Lower leg skin (tissue), 4 donors: Measurements from ENCODE around the gene UPK2. TPM values are rescaled to one million over a fixed set of nuclear protein-coding genes. Genes with fewer than 3 reads are reported as not detected.
"Not testable (repeated sequence)": the region's sequence is repeated elsewhere in the genome, so short reads cannot be mapped to it uniquely, and the experiment has no call there.

Experiments used
- DNase-seq, 2 donors: peaks; one replicate each; pipeline ENCODE4 v3.0.0-alpha.2; 2019; ENCODE audit warnings: low spot score in 2 of 2
- H3K4me3 ChIP-seq: fragments of 200-600 bp; sonication (generic); 2 replicates; pipeline ENCODE4 v1.5.1; 2017; ENCODE audit warnings: mild to moderate bottlenecking, low read depth; ENCODE audit not compliant: poor library complexity, severe bottlenecking
- POLR2A ChIP-seq, 2 donors: fragments of 450-650 bp; IDR thresholded peaks; one replicate each; pipeline ENCODE4 v1.6.1; 2016 to 2017; ENCODE audit warnings: antibody characterized with exemption in 2 of 2, mild to moderate bottlenecking in 1 of 2, moderate library complexity in 1 of 2
- WGBS, 2 donors: methylation state at CpG; one replicate each; pipeline ENCODE4 v1.1.5; 2018; 5-methylcytosine and 5-hydroxymethylcytosine counted together
- intact Hi-C: fragments of 100-400 bp; cut with DNase I; formaldehyde crosslinking; loops from one replicate; pipeline ENCODE4 v1.15.0; 2023; ENCODE audit warnings: low total_unique reads
- total RNA-seq, 4 donors: library from RNA; depleted of rRNA; stranded (reverse); fragments of >200 nt; gene quantifications; one replicate each; pipeline ENCODE4 v1.1.0, GENCODE V29; 2016
- TF ChIP-seq, protein P1 (sequence below), 3 donors: fragments of 450-650 bp; IDR thresholded peaks; one replicate each; pipeline ENCODE4 v1.5.1; 2016; ENCODE audit warnings: antibody characterized with exemption in 3 of 3, mild to moderate bottlenecking in 3 of 3, moderate library complexity in 2 of 3

The UPK2 gene
- total RNA-seq, 4 donors from 2014 or later, result not detected

DNA sequence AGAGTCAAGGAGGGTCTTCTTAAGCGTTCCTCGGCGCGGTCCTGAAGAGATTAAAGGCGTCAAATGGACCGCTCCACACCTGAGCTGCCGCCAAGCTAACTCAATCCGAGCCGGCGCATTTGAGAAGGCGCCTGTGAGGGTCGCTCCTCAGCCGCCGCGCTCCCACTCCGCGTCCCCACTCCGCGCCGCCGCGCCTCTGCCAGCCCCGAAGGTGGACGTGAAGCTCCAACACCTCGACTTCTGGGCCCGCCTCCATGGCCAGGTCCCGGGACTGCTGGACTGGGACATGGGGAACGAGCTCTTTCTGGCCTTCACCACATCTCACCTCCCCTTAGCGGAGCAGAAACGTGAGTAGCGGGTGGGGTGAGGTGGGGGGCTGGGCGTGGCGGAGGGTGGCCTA is 15.5 kb downstream of the UPK2 start, which contains the start of gene FOXR1:
Gene FOXR1 (plus strand): TSS at position 116 of the 400 bp plus-strand sequence. CDS start 171 bp downstream, at position 287.
- no peak for DNase-seq
- TF ChIP-seq, protein P1, sequence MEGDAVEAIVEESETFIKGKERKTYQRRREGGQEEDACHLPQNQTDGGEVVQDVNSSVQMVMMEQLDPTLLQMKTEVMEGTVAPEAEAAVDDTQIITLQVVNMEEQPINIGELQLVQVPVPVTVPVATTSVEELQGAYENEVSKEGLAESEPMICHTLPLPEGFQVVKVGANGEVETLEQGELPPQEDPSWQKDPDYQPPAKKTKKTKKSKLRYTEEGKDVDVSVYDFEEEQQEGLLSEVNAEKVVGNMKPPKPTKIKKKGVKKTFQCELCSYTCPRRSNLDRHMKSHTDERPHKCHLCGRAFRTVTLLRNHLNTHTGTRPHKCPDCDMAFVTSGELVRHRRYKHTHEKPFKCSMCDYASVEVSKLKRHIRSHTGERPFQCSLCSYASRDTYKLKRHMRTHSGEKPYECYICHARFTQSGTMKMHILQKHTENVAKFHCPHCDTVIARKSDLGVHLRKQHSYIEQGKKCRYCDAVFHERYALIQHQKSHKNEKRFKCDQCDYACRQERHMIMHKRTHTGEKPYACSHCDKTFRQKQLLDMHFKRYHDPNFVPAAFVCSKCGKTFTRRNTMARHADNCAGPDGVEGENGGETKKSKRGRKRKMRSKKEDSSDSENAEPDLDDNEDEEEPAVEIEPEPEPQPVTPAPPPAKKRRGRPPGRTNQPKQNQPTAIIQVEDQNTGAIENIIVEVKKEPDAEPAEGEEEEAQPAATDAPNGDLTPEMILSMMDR (IDR thresholded peaks at IDR 0.05), result no peak
- TF ChIP-seq POLR2A (IDR thresholded peaks at IDR 0.05), result no peak
- H3K4me3 ChIP-seq, result no peak within 1 kb of the TSS
- intact Hi-C loops, result no loop called here
- 66 to 69% methylated on average over 20 to 31 of the region's 33 CpGs for WGBS, 2 donors

DNA sequence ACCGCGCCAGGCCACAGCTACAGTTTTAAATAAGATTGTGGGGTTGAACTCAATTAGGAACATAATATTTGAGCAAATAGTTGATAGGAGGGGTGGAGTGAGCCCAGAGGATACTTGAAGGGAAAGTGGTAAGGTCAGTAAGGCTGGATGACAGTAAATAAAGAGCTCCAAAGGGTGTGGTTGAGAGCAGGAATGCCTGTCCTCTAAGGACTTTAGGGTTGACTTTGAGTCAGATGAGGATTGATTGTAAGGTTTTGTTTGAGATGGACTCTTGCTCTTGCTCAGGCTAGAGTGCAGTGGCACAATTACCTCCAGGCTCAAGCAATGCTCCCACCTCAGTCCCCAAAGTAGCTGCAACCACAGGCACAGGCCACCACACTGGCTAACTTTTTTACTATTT is 17.9 kb downstream of the UPK2 start:
- TF ChIP-seq POLR2A (IDR thresholded peaks at IDR 0.05), result no peak
- TF ChIP-seq, protein P1 (IDR thresholded peaks at IDR 0.05), result no peak
- 95 to 100% methylated on average over 2 of the region's 2 CpGs for WGBS, 2 donors
- no peak overlapping the region for H3K4me3 ChIP-seq

DNA sequence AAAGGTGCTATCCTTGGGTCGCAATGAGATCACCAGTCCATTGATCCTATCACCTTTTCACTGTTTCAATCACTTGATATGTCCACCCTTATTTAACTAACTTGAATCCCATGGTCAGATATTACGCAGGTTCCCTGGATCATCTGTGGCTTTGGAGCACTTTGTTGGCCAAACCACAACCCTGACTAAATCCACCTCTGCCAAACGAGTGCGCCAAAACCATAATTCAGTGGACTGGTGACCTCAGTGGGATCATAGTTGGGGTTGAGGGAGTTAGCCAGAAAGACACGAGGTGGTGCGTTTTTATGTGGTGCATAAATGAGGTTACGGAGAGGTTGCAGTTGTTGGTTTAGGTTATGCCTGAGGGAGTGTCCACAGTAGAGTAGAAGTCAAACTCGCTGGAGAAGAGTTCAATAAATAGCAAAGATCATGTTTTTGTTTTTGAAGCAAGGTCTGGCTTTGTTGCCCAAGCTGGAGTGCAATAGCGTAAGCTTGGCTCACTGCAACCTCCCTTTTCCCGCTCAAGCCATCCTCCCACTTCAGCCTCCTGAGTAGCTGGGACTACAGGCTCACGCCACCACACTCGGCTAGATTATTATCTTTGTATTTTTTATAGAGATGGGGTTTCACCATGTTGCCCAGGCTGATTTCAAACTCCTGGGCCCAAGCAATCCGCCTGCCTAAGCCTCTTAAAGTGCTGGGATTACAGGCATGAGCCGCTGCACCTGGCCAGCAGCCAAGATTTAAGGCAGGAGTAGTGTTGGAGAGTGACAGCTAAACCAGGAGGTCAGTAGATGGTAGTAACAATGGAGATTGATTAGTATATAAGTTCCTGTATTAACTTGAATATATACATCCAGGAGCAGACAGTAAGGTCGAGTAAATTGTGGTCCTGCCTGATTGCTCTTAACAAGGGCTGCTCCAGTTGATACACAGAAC is 19.9 kb downstream of the UPK2 start:
- no peak for DNase-seq
- intact Hi-C loops, result no loop called here
- 76 to 82% methylated on average over 15 of the region's 15 CpGs for WGBS, 2 donors
- no peak overlapping the region for H3K4me3 ChIP-seq
- no peak for TF ChIP-seq POLR2A (IDR thresholded peaks at IDR 0.05)
- TF ChIP-seq, protein P1 (IDR thresholded peaks at IDR 0.05), result no peak

More for the DNA sequence above, 17.9 kb downstream of the UPK2 start:
- DNase-seq, result no peak
- intact Hi-C loops, result no loop called here

DNA sequence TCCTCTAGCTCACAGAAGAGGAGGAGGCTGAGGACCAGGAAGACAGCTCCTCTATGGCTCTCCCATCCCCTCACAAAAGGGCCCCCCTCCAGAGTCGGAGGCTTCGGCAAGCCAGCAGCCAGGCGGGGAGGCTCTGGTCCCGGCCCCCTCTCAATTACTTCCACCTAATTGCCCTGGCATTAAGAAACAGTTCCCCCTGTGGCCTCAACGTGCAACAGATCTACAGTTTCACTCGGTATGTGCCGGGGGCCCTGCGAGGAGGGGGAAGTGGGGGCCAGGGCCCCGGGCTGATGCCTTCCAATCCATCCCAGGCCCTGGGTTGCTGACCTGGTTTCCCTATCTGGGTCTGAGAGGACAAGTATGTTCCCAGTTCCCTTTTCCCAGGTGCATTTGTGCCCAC is 23.3 kb downstream of the UPK2 start:
- intact Hi-C loops, result no loop called here
- TF ChIP-seq, protein P1 (IDR thresholded peaks at IDR 0.05), result no peak
- no peak for TF ChIP-seq POLR2A (IDR thresholded peaks at IDR 0.05)
- H3K4me3 ChIP-seq, result no peak overlapping the region
- 53 to 58% methylated on average over 9 of the region's 9 CpGs for WGBS, 2 donors
- DNase-seq, result no peak

DNA sequence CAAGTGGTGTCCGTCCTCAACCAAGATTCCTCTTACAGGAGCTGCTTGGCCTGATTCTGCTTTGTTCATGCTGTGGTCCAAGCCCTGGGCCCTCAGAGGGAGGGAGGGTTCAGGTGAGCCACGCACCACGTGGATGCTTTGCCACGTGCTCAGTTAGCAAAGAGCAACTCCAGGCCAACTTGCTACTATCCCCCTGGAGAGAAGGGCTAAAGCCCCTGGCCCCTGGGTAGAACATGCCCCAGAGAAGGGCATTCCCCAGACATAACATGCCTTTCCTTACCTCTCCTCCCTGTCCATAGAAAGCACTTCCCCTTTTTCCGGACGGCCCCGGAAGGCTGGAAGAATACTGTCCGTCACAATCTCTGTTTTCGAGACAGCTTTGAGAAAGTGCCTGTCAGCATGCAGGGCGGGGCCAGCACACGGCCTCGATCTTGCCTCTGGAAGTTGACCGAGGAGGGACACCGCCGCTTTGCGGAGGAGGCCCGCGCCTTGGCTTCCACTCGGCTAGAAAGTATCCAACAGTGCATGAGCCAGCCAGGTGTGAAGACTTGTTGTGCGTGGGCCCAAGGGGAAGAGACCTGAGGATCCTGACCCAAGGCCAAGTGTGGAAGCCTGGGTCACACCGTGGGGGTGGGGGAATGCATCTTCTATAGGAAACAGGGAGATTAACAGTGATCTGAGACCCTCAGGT is 24.2 kb downstream of the UPK2 start:
- intact Hi-C loops, result no loop called here
- no peak for TF ChIP-seq POLR2A (IDR thresholded peaks at IDR 0.05)
- TF ChIP-seq, protein P1 (IDR thresholded peaks at IDR 0.05), result no peak
- no peak overlapping the region for H3K4me3 ChIP-seq
- WGBS, 2 donors, result 25 to 44% methylated on average over 21 of the region's 21 CpGs
- peak in 1 of 2 donors; percentile 24 for DNase-seq

DNA sequence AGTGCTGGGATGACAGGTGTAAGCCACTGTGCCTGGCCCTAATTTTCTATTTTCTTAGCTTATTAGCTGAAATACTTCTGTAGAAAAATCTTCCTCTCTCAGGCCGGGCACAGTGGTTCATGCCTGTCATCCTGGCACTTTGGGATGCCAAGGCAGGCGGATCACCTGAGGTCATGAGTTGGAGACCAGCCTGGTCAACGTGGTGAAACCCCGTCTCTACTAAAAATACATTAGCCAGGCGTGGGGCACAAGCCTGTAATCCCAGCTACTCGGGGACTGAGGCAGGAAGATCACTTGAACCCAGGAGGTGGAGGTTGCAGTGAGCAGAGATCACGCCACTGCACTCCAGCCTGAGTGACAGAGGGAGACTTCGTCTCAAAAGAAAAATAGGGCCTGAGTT is 28.2 kb downstream of the UPK2 start:
- 53 to 70% methylated on average over 8 of the region's 8 CpGs for WGBS, 2 donors
- intact Hi-C loops, DNase-seq, H3K4me3 ChIP-seq: not testable (repeated sequence)
